Measurements from ENCODE around the gene BMPR1B. TPM values are rescaled to one million over a fixed set of nuclear protein-coding genes. Genes with fewer than 3 reads are reported as not detected.

BMPR1B gene
- total and polyA plus RNA-seq, 2 of the 8 experiments (the other 6 are each of a cell fraction or from before 2014, with no cell fraction given): 0.14 to 1.1 TPM

GRCh38 chr4:94927696-94928095 lies 169.9 kb downstream of the BMPR1B start:
- Histone ChIP-seq H4K91ac (replicated peaks; ENCODE audit: insufficient read length, low read length) (no peak overlapping the region), H3K14ac (ENCODE audit: insufficient read length) (no peak overlapping the region), H2BK15ac (ENCODE audit: low read length) (0 out of 2 replicates have a peak overlapping the region, but pooled peaks have one; percentile 67), H3K23me2 (ENCODE audit: low read depth, low read length) (peaks cover 1% of the 10 kb centered on the region; the same call in 1 of the 2 replicates), H3K36me3 (ENCODE audit: control insufficient read depth in 2 of 4, insufficient read depth in 4 of 4, low read length in 3 of 4) (no peaks in the 10 kb centered on the region), H3K27me3 (replicated peaks in 1 of 4; ENCODE audit: control insufficient read depth in 3 of 4, extremely low read depth in 1 of 4, insufficient read depth in 3 of 4, low read length in 3 of 4) (no peaks in the 10 kb centered on the region; a peak in 1 of 7 replicates), H3K56ac (replicated peaks; ENCODE audit: insufficient read length, low read depth, low read length) (no peak overlapping the region), H2AFZ (ENCODE audit: low read length) (peak overlapping the region; percentile 36; the same call in 1 of the 2 replicates), H4K8ac (ENCODE audit: extremely low read depth, insufficient read depth, low read length) (no peak overlapping the region), H3K9ac (replicated peaks in 1 of 4; ENCODE audit: extremely low read depth in 1 of 4, low read depth in 3 of 4, low read length in 3 of 4) (no peak overlapping the region), H3K9me3 (ENCODE audit: insufficient read depth in 2 of 2, low read depth in 1 of 2, low read length in 1 of 2) (no peaks in the 10 kb centered on the region), H2BK20ac (ENCODE audit: low read length) (no peak overlapping the region), H3K4ac (replicated peaks; ENCODE audit: insufficient read length, low read depth, low read length) (no peak overlapping the region), H3K18ac (ENCODE audit: extremely low read depth, low read length) (no peak overlapping the region), H4K20me1 (replicated peaks in 1 of 2; ENCODE audit: control insufficient read depth in 1 of 2, insufficient read depth in 2 of 2, low read length in 2 of 2) (no peaks in the 10 kb centered on the region), H2BK120ac (replicated peaks; ENCODE audit: low read depth, low read length) (no peak overlapping the region), H3K4me1 (replicated peaks in 1 of 4; ENCODE audit: control insufficient read depth in 3 of 4, insufficient read depth in 4 of 4, low read length in 3 of 4) (peaks cover 0 to 2% (median under 1%) of the 10 kb centered on the region in 4 experiments; a peak in 2 of 7 replicates), H2AK5ac (ENCODE audit: low read depth, low read length) (no peak overlapping the region), H4K5ac (ENCODE audit: insufficient read length, low read depth, low read length) (no peak overlapping the region), H2BK12ac (ENCODE audit: low read depth, low read length) (no peak overlapping the region), H3K4me3 (ENCODE audit: extremely low read depth in 1 of 4, insufficient read depth in 2 of 4, low read depth in 3 of 4, low read length in 4 of 4) (no peak overlapping the region), H3K23ac (ENCODE audit: insufficient read length) (no peak overlapping the region), H2BK5ac (ENCODE audit: low read depth, low read length) (0 out of 2 replicates have a peak overlapping the region, but pooled peaks have one; percentile 7), H3K79me2 (ENCODE audit: control insufficient read depth in 1 of 2, insufficient read depth in 2 of 2, low read length in 2 of 2) (no peaks in the 10 kb centered on the region), H3K27ac (ENCODE audit: low read depth, low read length) (no peak overlapping the region), H3K79me1 (ENCODE audit: low read depth, low read length) (no peaks in the 10 kb centered on the region), H3K4me2 (ENCODE audit: insufficient read depth in 1 of 2, low read depth in 2 of 2, low read length in 2 of 2) (no peak overlapping the region)
- ChIA-PET POLR2A (ENCODE audit: partially characterized antibody) (no interaction called here), CTCF (ENCODE audit: partially characterized antibody) (interaction anchor here (0.9 to 1.3 kb wide), 2 partner anchors 15 to 121 kb away, joined by 3 read pairs; no protein-coding TSS in a partner anchor)
- 88% methylated on average over 1 of the region's 1 CpG; no CpG with 5 or more reads in 1 of the 2 experiments for WGBS, 2 experiments (ENCODE audit: extremely low coverage in 1 of 2, insufficient coverage in 1 of 2, insufficient read length in 1 of 2, insufficient replicate concordance in 2 of 2, low coverage in 1 of 2, low lambda C conversion rate in 2 of 2, missing lambda C conversion rate in 1 of 2)
- no peak for FAIRE-seq
- no peak for DNase-seq (ENCODE audit: low read depth in 1 of 2, low spot score in 2 of 2)
- no peak for TF ChIP-seq TEAD4 (IDR thresholded peaks at IDR 0.05; ENCODE audit: low read depth, low read length)
- no peak for TF ChIP-seq SP4 (IDR thresholded peaks at IDR 0.05; ENCODE audit: low read length)
- TF ChIP-seq TAF7 (optimal IDR thresholded peaks at IDR 0.05; ENCODE audit: borderline replicate concordance, low read depth, low read length): no peak
- TF ChIP-seq MAFK (IDR thresholded peaks at IDR 0.05; ENCODE audit: low read depth, low read length): no peak
- no peak for TF ChIP-seq KDM4A (IDR thresholded peaks at IDR 0.05; ENCODE audit: low read depth, low read length, severe bottlenecking)
- TF ChIP-seq CTBP2 (IDR thresholded peaks at IDR 0.05; ENCODE audit: borderline replicate concordance, insufficient read depth, insufficient read length, low read length): no peak
- TF ChIP-seq, protein P1, sequence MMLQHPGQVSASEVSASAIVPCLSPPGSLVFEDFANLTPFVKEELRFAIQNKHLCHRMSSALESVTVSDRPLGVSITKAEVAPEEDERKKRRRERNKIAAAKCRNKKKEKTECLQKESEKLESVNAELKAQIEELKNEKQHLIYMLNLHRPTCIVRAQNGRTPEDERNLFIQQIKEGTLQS (IDR thresholded peaks at IDR 0.05; ENCODE audit: insufficient read depth, low read depth, low read length): no peak
- TF ChIP-seq, protein P2, sequence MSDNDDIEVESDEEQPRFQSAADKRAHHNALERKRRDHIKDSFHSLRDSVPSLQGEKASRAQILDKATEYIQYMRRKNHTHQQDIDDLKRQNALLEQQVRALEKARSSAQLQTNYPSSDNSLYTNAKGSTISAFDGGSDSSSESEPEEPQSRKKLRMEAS (IDR thresholded peaks at IDR 0.05): no peak
- TF ChIP-seq KDM5A (IDR thresholded peaks at IDR 0.05; ENCODE audit: low read length): no peak
- no peak for TF ChIP-seq EGR1 (IDR thresholded peaks at IDR 0.05; ENCODE audit: borderline replicate concordance, low read depth, low read length)
- no peak for TF ChIP-seq CREB1 (IDR thresholded peaks at IDR 0.05)
- TF ChIP-seq JUND (IDR thresholded peaks at IDR 0.05; ENCODE audit: low read length): no peak
- no peak for TF ChIP-seq CBX8 (IDR thresholded peaks at IDR 0.05; ENCODE audit: borderline replicate concordance, low read depth, low read length)
- TF ChIP-seq SRF (IDR thresholded peaks at IDR 0.05; ENCODE audit: low read depth, low read length): no peak

Data from H1 (cell line).